AG09309 (cell line): ENCODE data around the gene ACTN1.

ENCODE experiments used
- DNase-seq: peaks from one replicate; pipeline ENCODE4 v3.0.0-alpha.2; 2010; ENCODE audit warnings: low read depth
- H3K4me3 ChIP-seq: 2 replicates; pipeline ENCODE4 v1.5.1; 2011; ENCODE audit warnings: mild to moderate bottlenecking, low read depth, low read length, moderate library complexity; ENCODE audit not compliant: control insufficient read depth
- TF ChIP-seq, protein P1 (sequence below): IDR thresholded peaks from 2 replicates; pipeline ENCODE4 v1.5.1; 2011; ENCODE audit warnings: mild to moderate bottlenecking, low read depth, low read length, inconsistent platforms; ENCODE audit not compliant: insufficient read depth, control insufficient read depth; ENCODE audit errors: missing control alignments

The ACTN1 gene

DNA sequence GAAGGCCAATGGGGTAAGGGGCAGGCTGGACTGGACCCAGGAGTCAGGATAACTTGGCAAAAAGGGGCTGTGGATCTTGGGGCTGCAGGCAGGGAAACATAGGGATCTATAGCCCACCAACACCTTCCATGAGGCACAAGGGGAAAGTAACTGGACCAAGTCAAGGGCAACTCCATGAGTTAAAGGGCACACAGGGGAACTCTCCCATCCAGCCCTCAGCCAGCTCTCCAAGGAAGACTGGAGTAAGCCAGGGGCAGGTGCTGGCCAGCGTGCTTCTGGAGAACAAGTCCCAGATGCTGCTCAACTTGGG lies 154.9 kb downstream of the ACTN1 start:
- no peak for DNase-seq
- TF ChIP-seq, protein P1, sequence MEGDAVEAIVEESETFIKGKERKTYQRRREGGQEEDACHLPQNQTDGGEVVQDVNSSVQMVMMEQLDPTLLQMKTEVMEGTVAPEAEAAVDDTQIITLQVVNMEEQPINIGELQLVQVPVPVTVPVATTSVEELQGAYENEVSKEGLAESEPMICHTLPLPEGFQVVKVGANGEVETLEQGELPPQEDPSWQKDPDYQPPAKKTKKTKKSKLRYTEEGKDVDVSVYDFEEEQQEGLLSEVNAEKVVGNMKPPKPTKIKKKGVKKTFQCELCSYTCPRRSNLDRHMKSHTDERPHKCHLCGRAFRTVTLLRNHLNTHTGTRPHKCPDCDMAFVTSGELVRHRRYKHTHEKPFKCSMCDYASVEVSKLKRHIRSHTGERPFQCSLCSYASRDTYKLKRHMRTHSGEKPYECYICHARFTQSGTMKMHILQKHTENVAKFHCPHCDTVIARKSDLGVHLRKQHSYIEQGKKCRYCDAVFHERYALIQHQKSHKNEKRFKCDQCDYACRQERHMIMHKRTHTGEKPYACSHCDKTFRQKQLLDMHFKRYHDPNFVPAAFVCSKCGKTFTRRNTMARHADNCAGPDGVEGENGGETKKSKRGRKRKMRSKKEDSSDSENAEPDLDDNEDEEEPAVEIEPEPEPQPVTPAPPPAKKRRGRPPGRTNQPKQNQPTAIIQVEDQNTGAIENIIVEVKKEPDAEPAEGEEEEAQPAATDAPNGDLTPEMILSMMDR, result no peak
- no peak overlapping the region for H3K4me3 ChIP-seq
